Activated naive CD8-positive, alpha-beta T cell treated with anti-CD3 and anti-CD28 coated beads, Interleukin-2, amount 10 ng/mL, durations not matched to agents 7 days and 5 days (primary cell): ENCODE measurements around the gene C1D. TPM values are rescaled to one million over a fixed set of nuclear protein-coding genes. Genes with fewer than 3 reads are reported as not detected.

ENCODE experiments used
- ATAC-seq: fragments of 150-1000 bp; cut with Tn5 transposase; one replicate; pipeline ENCODE4 v1.10.0; 2021; ENCODE audit warnings: low read depth, moderate library complexity
- POLR2A ChIA-PET: fragments of 350-600 bp; sonication (Branson Sonifier 250); formaldehyde crosslinking; loops from one replicate; lab custom pipeline; 2021; ENCODE audit warnings: antibody characterized with exemption; lab: Charles Lee
- DNase-seq: peaks from one replicate; pipeline ENCODE4 v3.0.0; 2021
- H3K27ac Mint-ChIP-seq: one replicate; pipeline ENCODE4 v1.8.0; 2022; ENCODE audit warnings: mild to moderate bottlenecking, mixed read lengths
- H3K27me3 Mint-ChIP-seq: one replicate; pipeline ENCODE4 v1.8.0; 2022; ENCODE audit warnings: mild to moderate bottlenecking, moderate library complexity, mixed read lengths
- H3K36me3 Mint-ChIP-seq: one replicate; pipeline ENCODE4 v1.8.0; 2021; ENCODE audit warnings: mild to moderate bottlenecking, mixed read lengths
- H3K4me1 Mint-ChIP-seq: one replicate; pipeline ENCODE4 v1.8.0; 2021; ENCODE audit warnings: mixed read lengths
- H3K4me3 Mint-ChIP-seq: one replicate; pipeline ENCODE4 v1.8.0; 2022; ENCODE audit warnings: mild to moderate bottlenecking, moderate library complexity, mixed read lengths
- H3K9me3 Mint-ChIP-seq: one replicate; pipeline ENCODE4 v1.8.0; 2021; ENCODE audit warnings: mixed read lengths
- total RNA-seq, 2 experiments: library from RNA; stranded (reverse); gene quantifications; one replicate each; pipeline ENCODE4 v1.2.3, GENCODE V29; 2021

Gene C1D
- total RNA-seq, 2 experiments from 2014 or later = 18.4 to 24.9 TPM

DNA sequence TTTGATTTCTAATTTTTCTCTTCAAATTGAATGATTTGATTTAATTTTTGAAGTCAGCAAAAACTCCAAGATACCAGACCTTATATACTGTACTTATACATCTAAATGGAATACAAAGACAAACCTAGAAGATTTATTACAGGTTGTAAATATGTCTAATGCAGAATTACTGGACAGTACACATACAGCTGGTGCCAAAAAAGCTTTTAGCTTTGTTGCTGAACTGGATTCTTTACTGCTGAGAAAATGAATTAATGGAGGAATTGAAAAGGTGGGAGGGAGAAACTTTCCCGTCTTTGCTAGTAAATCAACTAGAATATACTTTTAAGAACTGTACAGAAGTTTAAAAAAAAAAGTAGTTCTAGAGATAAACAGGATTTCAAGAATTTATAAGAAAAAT is 17.5 kb downstream of the C1D start:
- POLR2A ChIA-PET = no interaction called here
- Mint-ChIP-seq H3K27me3 (no peaks in the 10 kb centered on the region), H3K4me1 (peaks cover 2% of the 10 kb centered on the region), H3K27ac (no peak overlapping the region), H3K4me3 (no peak overlapping the region), H3K36me3 (peaks cover 3% of the 10 kb centered on the region), H3K9me3 (no peaks in the 10 kb centered on the region)
- ATAC-seq (no peak), DNase-seq (no peak)

DNA sequence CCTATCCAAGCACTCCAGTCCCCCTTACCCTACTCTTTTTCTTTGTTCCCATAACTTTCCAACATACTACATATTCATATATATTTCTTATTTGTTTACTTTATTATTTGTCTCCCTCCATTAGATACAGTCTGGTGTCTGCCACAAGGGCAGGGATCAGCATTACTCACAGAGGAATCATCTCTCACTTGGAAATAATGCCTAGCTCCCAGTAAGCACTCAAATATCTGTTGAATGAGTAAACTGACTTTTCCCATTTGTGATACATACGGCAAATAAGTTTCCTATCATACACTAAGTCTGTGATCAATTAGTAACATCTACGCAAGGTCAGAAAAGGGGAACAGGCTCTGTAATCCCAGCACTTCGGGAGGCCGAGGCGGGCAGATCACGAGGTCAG is 18.7 kb downstream of the C1D start:
- Mint-ChIP-seq H3K4me1 (no peaks in the 10 kb centered on the region), H3K9me3 (no peaks in the 10 kb centered on the region), H3K4me3 (no peak overlapping the region), H3K27me3 (no peaks in the 10 kb centered on the region), H3K27ac (no peak overlapping the region), H3K36me3 (peaks cover 3% of the 10 kb centered on the region)
- DNase-seq (no peak), ATAC-seq (no peak)
- POLR2A ChIA-PET = no interaction called here

DNA sequence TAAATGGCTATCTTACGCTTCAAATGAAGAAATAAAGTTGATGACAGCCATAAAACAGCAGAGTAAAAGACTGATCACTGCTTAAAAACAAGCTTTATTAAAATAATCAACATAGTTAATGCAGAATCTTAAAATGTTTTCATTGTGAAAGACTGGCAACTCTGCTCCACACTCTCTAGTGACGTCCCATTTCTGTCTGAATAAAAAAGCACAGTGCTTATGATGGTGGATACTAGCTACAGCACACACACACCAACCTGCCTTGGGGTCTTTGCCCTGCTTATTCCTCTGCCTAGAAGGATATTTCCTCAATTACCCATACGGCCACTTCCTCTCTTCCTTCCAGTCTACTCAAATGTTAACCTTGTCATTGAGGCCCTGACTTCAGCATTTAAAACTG is 19.1 kb downstream of the C1D start:
- DNase-seq (no peak), ATAC-seq (no peak)
- peaks cover 3% of the 10 kb centered on the region for H3K36me3 Mint-ChIP-seq
- no peaks in the 10 kb centered on the region for H3K27me3 Mint-ChIP-seq
- no peaks in the 10 kb centered on the region for H3K4me1 Mint-ChIP-seq
- no peaks in the 10 kb centered on the region for H3K9me3 Mint-ChIP-seq
- H3K27ac Mint-ChIP-seq = no peak overlapping the region
- POLR2A ChIA-PET = no interaction called here
- H3K4me3 Mint-ChIP-seq = no peak overlapping the region

DNA sequence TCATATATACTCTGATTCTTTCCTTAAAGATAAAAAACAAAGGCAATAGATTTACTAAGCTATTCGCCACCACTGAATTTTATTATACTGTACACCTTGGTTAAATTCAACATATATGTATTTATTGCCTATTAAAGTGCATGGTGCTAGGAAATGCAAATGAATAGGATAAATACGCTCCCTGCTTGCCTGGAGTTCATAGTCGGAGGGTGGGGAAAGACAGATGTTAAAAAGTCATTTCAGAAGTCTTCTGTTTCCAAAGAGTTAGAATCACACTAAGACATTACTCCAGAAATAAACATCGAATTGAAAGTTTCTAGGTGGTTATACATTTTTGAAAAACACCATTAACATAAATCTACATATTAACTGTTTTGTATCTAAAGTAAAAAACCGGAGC is 19.8 kb downstream of the C1D start:
- Mint-ChIP-seq H3K9me3 (no peaks in the 10 kb centered on the region), H3K27me3 (no peaks in the 10 kb centered on the region), H3K4me1 (no peaks in the 10 kb centered on the region), H3K27ac (no peak overlapping the region), H3K4me3 (no peak overlapping the region), H3K36me3 (peaks cover 3% of the 10 kb centered on the region)
- POLR2A ChIA-PET = no interaction called here
- ATAC-seq (no peak), DNase-seq (no peak)

DNA sequence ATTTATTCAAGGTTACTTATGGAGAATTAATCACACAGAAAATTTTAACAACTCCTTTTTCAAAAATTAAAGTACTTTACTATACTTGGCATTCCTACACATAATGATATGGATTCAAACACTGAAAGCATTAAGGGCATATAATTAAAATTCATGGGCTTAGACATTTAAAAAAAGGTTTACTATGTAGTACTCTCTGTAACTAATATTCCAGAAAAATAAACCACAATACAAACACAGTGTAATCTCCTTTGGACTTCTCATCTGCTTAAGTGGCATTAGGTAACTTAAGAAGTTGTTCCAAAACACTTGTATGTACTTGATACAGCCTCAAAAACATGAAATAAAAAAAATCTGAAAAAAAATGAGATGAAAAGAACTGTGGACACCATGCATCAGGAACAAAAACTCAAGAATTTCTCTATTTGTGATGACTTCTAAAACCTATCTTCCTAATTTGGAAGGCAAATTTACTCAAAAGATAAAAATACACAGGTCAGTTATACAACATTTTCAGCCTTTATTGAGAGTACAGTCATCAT is 21.0 kb downstream of the C1D start:
- H3K36me3 Mint-ChIP-seq = peaks cover 3% of the 10 kb centered on the region
- H3K27ac Mint-ChIP-seq = no peak overlapping the region
- no peak overlapping the region for H3K4me3 Mint-ChIP-seq
- H3K4me1 Mint-ChIP-seq = no peaks in the 10 kb centered on the region
- POLR2A ChIA-PET = no interaction called here
- H3K27me3 Mint-ChIP-seq = no peaks in the 10 kb centered on the region
- no peak for ATAC-seq
- DNase-seq = no peak
- H3K9me3 Mint-ChIP-seq = no peaks in the 10 kb centered on the region

DNA sequence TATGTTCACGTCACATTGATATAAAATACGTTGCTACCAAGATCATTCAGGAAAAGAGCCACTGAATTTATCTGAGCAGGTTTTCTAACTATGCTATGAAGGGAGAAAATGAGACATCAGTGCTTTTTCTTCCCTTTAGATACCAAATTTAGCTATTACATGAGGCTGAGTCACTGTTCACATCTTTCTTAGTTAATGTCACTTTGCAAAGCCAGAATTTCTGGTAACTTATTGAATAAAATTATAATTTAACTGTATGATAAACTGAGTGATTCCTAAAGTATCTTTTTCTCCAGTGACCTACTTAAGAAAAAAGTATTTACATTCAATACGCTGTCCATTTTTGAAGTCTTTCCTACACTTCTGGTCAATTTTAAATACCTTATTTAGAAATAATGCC is 22.7 kb downstream of the C1D start:
- H3K36me3 Mint-ChIP-seq = no peaks in the 10 kb centered on the region
- ATAC-seq = no peak
- H3K27me3 Mint-ChIP-seq = no peaks in the 10 kb centered on the region
- DNase-seq = no peak
- POLR2A ChIA-PET = no interaction called here
- H3K27ac Mint-ChIP-seq = no peak overlapping the region
- H3K9me3 Mint-ChIP-seq = no peaks in the 10 kb centered on the region
- no peak overlapping the region for H3K4me3 Mint-ChIP-seq
- H3K4me1 Mint-ChIP-seq = no peaks in the 10 kb centered on the region

DNA sequence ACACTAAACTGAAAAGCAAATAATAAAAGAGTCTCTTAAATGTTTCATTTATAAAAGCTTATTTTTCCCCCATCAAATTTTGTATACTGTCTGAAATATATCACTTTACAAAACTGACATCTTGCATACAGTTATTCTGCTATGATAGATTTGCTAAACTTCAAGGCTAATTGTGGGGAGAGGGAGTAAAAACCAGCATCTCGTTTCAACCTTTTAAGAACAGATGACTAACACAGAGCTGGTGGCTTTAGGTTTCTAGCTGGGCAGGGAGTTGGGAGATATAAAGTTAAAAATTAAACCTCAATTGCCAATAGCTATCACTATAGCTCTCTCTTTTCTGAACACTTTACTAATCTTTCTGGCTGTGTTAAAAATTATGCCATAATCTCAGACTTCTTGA is 23.5 kb downstream of the C1D start:
- DNase-seq = no peak
- no peak overlapping the region for H3K27ac Mint-ChIP-seq
- POLR2A ChIA-PET = no interaction called here

DNA sequence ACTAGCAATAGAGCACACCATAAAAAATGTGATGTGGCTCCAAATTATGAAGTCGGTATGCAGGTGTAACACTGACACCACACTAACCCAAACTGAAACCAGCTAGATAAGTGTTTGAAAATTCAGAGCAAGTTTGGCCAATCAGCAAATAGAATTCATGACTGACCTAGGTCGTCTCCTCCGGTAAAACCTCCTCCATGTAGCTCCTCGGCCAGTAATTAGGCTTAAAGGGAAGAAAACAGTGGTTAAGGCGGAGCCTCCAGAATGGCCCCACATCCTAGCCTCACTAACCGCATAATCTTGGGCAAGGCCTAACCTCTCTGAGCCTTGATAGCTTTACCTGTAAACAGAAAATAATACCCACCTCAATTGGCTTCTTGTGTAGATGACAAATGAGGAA is 30.1 kb downstream of the C1D start:
- Mint-ChIP-seq H3K27me3 (peaks cover 3% of the 10 kb centered on the region), H3K27ac (no peak overlapping the region), H3K4me1 (no peaks in the 10 kb centered on the region), H3K4me3 (no peak overlapping the region), H3K36me3 (no peaks in the 10 kb centered on the region), H3K9me3 (no peaks in the 10 kb centered on the region)
- ATAC-seq (no peak), DNase-seq (no peak)
- POLR2A ChIA-PET = no interaction called here

More for the DNA sequence above, 23.5 kb downstream of the C1D start:
- Mint-ChIP-seq H3K4me3 (no peak overlapping the region), H3K9me3 (no peaks in the 10 kb centered on the region), H3K27me3 (no peaks in the 10 kb centered on the region), H3K4me1 (no peaks in the 10 kb centered on the region), H3K36me3 (no peaks in the 10 kb centered on the region)
- no peak for ATAC-seq

DNA sequence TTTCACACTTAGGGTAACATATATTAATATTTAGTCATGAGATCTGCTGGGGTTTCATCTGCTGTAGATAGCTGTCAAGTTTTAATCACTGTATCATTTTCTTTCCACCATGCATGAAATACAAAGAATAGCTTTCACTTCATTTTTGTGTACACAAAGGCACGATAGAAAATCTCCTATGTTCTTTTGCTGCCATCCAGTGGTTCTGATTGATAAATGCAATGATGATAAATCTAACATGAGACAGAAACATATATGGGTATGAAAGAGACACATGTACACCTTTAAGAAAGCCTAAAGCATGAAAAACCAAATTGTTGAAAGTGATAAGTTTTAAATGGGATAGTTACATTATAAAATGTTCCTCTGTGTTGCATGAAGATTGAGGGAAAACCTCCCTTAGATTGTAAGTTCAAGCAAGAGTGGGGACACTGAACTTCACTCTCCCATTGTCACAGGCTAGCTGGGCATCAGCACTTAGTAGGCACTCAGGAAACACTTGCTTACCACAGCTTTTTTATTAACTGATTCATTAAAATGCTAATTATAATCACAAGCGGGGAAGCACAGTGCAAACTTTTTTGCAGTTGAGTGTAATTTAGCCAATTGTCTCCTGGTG is 31.2 kb downstream of the C1D start:
- no peaks in the 10 kb centered on the region for H3K4me1 Mint-ChIP-seq

DNA sequence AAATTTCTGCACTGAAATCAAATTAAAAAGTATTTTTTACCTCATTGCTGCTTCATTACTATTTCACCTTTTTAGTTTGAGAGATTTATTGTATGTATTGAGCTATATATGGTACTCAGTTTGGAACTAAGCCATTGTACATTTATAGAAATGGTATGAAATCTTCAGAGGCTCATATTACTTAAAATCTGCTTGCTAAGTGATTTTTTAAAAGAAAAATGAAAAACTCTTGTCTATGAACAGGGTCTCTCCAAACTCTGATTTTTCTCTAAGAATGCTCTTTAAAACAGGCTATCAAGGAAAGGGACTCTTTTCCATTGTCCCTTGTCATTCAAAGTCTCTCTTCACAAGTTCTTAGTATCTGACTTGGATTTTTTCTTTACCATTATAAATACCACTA is 31.8 kb downstream of the C1D start:
- peaks cover 9% of the 10 kb centered on the region for H3K27me3 Mint-ChIP-seq
- no peaks in the 10 kb centered on the region for H3K9me3 Mint-ChIP-seq
- no peak for ATAC-seq
- DNase-seq = no peak
- no peaks in the 10 kb centered on the region for H3K36me3 Mint-ChIP-seq
- POLR2A ChIA-PET = no interaction called here
- no peaks in the 10 kb centered on the region for H3K4me1 Mint-ChIP-seq
- no peak overlapping the region for H3K27ac Mint-ChIP-seq
- no peak overlapping the region for H3K4me3 Mint-ChIP-seq

More for the DNA sequence above, 31.2 kb downstream of the C1D start:
- DNase-seq = no peak
- no peak for ATAC-seq
- Mint-ChIP-seq H3K27me3 (peaks cover 3% of the 10 kb centered on the region), H3K36me3 (no peaks in the 10 kb centered on the region), H3K27ac (no peak overlapping the region), H3K4me3 (no peak overlapping the region), H3K9me3 (no peaks in the 10 kb centered on the region)
- POLR2A ChIA-PET = no interaction called here

DNA sequence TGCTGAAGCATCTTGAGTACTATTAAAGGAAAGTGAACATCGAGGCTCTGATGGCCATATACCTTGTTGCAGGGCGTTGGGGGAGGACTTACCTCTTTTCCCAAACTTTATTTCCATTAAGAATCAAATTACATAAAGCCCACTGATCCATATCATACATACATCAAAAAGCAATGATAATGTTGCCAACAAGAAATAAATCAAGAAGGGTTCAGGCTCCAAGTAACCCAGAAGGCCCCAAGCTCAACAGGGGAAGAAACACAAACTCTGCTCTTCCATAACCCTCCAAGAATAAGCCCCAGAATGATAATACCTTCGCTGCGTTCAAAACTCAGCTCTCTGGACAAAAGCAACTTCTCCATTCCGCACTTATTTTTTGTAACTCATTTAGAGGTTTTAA is 32.3 kb downstream of the C1D start:
- POLR2A ChIA-PET = no interaction called here
- no peak for ATAC-seq
- Mint-ChIP-seq H3K4me1 (no peaks in the 10 kb centered on the region), H3K27ac (no peak overlapping the region), H3K27me3 (peaks cover 13% of the 10 kb centered on the region), H3K36me3 (no peaks in the 10 kb centered on the region), H3K4me3 (no peak overlapping the region), H3K9me3 (no peaks in the 10 kb centered on the region)
- no peak for DNase-seq

DNA sequence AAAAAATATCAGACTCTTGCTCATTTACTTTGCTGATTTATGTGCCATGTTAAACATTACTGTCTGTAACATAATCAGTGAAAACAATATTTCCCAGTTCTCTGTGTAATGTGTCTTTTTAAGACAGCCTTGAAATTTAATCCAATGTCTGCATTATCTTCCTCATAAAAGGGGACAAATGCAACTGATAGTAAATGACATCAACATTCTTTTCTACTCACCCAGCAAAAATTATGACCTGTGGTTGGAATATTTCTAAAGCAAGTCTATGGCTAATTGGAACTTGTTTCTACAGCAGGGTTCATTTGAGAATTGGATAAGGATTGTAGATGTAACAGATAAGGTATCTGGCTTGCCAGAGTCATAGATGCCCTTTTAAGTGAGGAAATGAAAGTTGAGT is 34.8 kb downstream of the C1D start:
- Mint-ChIP-seq H3K9me3 (no peaks in the 10 kb centered on the region), H3K27ac (no peak overlapping the region), H3K4me3 (no peak overlapping the region), H3K36me3 (no peaks in the 10 kb centered on the region), H3K27me3 (peaks cover 21% of the 10 kb centered on the region), H3K4me1 (no peaks in the 10 kb centered on the region)
- POLR2A ChIA-PET = no interaction called here
- DNase-seq (no peak), ATAC-seq (no peak)

DNA sequence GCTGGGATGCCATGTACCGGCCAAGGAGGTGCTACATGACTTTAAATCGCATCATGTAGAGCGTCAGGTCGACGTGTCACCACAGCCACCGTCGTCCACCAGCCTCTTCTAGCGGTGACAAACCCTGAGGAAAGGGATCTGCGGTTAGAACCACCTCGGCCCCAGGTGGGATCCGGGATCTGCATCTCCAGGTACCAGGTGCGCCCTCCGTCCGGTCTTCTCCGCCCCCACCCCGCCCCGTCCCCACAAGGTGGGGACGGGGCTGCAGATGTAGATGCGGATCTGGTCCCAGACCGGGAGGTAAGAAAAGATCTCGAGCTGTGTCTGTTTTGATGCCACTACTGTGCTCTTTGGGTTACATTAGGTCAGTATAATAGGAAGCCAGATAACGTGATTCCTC is 38.4 kb downstream of the C1D start:
- Mint-ChIP-seq H3K27ac (no peak overlapping the region), H3K4me3 (no peak overlapping the region), H3K27me3 (peaks cover 28% of the 10 kb centered on the region), H3K4me1 (no peaks in the 10 kb centered on the region), H3K9me3 (no peaks in the 10 kb centered on the region), H3K36me3 (no peaks in the 10 kb centered on the region)
- ATAC-seq = no peak
- no peak for DNase-seq
- POLR2A ChIA-PET = no interaction called here

DNA sequence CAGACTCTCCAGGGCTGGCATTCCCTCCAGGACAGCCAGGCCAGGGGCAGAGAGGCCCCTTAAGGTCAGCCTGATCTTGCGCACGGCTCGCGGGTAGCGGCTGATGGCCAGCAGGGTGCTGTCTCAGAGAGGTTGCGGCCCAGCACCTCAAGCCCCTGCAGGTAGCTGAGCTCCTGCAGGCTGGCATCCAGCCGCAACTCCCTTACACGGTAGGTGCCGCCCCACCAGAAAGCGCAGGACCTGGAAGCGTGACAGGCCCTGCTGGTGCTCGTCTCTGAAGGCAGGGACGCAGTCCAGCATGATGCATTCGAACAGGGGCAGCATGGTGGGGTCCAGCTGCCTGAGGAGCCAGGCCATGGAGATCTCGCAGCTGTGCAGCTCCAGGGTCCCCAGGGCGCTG is 38.9 kb downstream of the C1D start:
- H3K4me1 Mint-ChIP-seq = no peaks in the 10 kb centered on the region
- ATAC-seq = no peak
- no peak overlapping the region for H3K4me3 Mint-ChIP-seq
- no peaks in the 10 kb centered on the region for H3K36me3 Mint-ChIP-seq
- H3K27me3 Mint-ChIP-seq = peaks cover 28% of the 10 kb centered on the region
- no peak overlapping the region for H3K27ac Mint-ChIP-seq
- POLR2A ChIA-PET = no interaction called here
- H3K9me3 Mint-ChIP-seq = no peaks in the 10 kb centered on the region
- no peak for DNase-seq

DNA sequence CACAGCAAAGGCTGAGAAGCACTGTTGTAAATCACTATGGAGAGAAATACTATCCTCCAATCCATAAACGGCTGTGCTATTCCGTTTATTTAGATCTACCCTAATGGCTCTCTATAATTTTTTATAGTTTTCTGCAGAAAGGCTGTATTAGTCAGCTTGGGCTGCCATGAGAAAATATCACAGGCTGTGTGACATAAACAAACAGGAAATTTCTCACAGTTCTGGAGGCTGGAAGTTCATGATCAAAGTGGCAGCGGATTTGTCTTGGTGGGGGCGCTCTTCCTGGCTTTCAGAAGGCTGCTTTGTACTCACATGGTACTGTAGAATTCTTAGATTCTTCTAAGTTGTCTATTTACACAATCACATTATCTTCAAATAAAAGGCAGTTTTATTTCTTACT is 44.1 kb downstream of the C1D start:
- DNase-seq = no peak
- Mint-ChIP-seq H3K27ac (no peak overlapping the region), H3K4me1 (no peaks in the 10 kb centered on the region), H3K9me3 (no peaks in the 10 kb centered on the region), H3K4me3 (no peak overlapping the region), H3K27me3 (peaks cover 16% of the 10 kb centered on the region), H3K36me3 (no peaks in the 10 kb centered on the region)
- no peak for ATAC-seq
- POLR2A ChIA-PET = no interaction called here
